ENCODE measurements around the gene BEND7.
"Not testable (repeated sequence)": the region's sequence is repeated elsewhere in the genome, so short reads cannot be mapped to it uniquely, and the experiment has no call there.

The BEND7 gene

DNA sequence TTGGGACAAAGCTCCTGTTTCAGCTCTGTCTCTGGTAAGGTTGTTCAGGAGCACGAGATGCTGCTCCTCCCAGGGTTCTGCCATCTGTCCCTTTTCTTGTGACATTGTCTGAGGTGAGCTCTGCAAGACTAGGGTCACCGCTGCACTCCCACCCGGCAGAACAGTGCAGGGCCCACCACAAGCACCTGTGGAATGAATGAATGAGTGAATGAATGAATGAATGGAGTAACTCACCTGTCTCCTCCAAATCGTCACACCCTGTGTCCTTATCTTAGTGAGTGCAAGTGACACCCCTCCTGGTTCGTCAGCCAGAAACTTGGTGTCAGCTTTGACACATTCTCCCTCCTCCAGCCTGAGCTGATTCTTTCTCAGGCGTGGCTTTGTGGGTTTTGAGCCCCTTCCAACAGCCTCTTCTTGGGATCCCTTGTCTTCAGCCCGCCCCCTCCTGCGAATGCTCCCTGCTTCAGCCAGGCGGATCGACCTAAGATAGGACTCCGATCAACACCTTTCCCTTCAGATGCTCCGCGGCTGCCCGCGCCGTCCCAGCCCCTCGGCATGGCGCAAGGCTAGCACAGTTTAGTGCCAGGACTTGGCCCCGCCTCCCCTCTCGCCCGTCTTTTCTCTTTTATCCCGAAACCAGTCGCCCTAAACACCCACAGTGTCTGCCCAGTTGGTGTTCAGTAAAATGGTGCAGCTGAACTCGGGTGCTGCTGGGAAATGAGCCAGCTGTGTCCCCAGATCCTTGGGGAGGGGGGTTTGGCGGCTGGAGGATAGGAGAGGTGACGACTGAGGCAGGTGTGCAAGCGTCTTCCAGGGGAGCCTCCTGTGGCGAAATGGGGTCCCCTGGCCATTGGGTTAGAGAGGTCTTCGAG is 89.3 kb downstream of the BEND7 start:
- no peak overlapping the region for H3K4me3 ChIP-seq (ENCODE audit: low read length)
- DNase-seq (ENCODE audit: low read depth, low spot score): no peak

DNA sequence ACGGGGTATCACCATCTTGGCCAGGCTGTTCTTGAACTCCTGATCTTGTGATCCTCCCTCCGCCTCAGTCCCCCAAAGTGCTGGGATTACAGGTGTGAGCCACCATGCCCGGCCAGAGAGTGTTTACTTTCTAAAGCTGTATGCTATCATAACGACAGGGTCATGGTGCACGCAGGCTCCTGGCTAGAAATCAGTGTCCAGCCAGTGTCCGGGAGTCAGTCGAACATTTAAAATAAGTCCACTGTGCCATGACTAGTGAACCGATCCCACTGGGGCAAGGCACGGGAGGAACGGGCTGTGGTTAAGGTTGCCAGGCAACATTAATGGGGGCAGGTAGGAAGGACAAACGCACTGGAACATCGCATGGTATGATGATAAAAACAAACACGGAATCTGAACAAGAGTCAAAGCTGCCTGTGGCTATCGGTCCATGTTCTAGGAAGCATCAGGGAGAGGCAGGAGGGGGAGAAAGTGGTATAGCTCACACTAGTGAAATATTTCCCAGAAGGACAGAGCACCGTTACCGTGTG is 91.7 kb downstream of the BEND7 start:
- DNase-seq (ENCODE audit: low read depth, low spot score): no peak
- no peak overlapping the region for H3K4me3 ChIP-seq (ENCODE audit: low read length)

DNA sequence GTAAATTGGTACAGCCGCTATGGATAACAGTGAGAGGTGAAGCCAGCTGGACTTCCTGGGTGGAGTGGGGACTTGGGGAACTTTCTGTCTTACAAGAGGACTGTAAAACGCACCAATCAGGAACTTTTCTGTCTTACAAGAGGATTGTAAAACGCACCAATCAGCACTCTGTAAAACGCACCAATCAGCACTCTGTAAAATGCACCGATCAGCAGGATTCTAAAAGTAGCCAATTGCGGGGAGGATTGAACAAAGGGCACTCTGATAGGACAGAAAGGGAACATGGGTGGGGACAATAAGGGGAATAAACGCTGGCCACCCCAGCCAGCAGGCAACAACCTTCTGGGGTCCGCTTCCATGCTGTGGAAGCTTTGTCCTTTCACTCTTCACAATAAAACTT is 100.9 kb downstream of the BEND7 start:
- DNase-seq (ENCODE audit: low read depth, low spot score); H3K4me3 ChIP-seq (ENCODE audit: low read length): not testable (repeated sequence)

DNA sequence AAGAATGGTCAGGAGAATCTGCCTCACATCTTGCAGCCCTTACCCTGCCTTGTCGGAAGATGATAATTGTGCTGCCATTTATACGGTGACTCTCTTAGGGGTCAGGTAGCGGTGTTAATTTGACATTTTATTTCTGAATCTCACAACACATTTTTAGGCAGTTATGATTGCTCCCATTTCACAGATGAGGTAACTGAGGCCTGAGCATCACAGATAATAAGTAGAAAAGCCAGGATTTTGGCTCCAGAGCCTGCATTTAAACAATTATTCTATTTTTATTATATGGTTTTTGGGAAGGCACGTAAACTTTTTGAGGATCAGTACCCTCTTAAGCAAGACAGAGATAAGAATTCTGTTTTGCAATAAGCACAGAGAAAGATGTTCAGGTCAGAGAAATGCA is 103.4 kb downstream of the BEND7 start:
- no peak for DNase-seq (ENCODE audit: low read depth, low spot score)

DNA sequence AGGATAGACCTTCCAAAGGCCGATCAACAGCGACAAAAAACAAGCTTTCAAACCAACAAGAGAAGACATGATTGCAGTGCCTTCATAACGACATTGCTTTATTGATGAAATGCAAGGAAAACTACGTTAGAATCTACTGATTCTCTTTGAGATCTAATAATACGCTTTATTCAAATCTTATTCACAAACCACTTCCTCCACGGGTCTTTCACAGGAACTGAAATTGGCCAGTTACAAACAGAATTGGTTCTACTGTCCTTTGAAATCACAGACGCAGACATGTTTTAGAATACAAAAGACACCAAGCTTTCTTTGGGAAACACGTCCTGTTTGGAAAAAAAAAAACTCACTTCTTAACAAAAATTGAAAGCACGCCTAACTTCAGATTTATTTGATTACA is 106.0 kb downstream of the BEND7 start:
- no peak for DNase-seq (ENCODE audit: low read depth, low spot score)
- H3K4me3 ChIP-seq (ENCODE audit: low read length): no peak overlapping the region

More for the DNA sequence above, 103.4 kb downstream of the BEND7 start:
- H3K4me3 ChIP-seq (ENCODE audit: low read length): no peak overlapping the region

DNA sequence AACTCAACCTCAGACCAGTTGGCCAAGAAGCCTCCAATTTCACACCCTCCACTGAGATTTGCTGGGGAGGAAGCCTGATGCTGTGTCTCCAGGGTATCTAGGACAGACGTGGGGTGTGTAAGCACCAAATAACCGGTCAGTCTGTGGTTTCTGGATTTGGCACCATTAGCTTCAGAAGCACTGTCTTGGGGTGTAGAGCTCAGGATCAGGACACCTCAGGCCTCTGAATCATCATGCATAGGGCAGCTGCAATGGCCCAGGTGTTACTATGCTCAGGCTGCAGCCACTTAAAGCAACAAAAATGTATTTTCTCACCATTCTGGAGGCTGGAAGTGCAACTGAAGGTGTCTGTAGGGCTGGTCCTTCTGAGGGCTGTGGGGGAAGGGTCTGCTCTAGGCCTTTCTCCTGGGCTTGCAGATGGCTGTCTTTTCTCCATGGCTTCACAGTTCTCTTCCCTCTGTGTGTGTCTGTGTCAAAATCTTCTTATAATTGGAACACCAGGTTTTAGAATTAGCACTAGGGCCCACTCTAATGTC is 107.4 kb downstream of the BEND7 start:
- no peak for DNase-seq (ENCODE audit: low read depth, low spot score)
- no peak overlapping the region for H3K4me3 ChIP-seq (ENCODE audit: low read length)

DNA sequence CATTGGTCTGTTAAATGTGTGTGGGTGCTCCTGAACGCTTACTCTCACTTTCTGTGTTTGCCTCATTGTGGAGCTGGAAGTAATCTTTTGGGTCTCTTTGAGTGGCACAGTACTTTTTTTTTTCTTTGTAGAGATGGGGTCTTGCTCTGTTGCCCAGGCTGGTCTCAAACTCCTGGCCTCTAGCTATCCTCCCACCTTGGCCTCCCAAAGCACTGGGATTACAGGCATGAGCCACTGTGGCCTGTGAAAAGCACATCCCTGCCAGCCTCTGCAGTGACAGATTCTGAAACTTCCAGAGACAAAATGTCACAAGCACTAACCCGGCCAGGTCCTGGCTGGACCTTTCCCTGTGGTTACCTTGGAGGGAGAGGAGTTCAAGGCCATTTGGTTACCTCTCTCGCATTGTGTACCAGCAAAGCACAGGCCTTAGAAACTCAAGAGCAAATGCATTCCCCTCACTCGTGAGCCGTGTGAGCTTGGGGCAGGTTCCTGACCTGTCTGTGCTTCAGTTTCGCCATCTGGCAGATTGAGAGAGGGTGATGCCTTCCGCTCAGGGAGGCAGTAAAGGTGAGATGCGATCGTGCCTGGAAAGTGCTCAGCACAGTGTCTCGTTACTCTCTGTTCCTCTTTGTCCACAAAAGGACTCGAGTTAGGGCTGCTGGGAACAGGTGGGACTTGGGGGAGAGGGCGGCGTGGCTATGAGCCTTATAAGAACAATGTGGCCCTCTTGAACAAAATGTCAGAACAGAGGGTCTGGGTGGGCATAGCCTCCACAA is 108.1 kb downstream of the BEND7 start:
- no peak for DNase-seq (ENCODE audit: low read depth, low spot score)
- H3K4me3 ChIP-seq (ENCODE audit: low read length): no peak overlapping the region

DNA sequence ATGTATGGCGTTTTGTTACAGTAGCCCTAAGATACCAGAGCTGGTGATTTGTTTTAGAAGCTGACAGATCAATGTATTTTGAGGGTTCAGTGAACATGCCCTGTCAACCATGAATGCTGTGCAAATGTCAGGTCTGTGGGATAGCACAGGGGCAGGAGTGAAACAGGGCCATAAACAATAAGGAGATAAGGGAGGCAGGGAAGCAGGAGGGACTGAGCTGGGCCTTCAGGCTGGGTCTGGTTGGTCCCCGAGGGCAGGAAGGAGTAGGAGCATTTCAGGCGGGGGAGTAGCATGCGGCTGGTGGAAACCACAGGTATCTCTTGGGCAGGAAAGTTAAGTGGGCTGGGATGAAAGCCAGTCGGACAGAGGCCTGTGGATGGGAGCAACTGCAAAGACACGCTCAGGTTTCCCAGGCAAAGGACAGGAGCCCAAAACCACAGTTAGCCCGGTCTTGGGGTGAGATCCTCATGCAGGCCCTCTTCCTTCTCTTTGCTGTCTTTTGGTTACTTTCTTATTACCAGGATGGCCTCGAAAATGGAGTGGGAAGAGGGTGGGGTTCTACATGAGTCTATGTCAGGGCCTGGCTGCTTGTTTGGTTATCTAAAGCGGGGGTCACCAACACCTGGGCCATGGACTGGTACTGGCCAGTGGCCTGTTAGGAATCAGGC is 111.2 kb downstream of the BEND7 start:
- DNase-seq (ENCODE audit: low read depth, low spot score): no peak
- no peak overlapping the region for H3K4me3 ChIP-seq (ENCODE audit: low read length)

DNA sequence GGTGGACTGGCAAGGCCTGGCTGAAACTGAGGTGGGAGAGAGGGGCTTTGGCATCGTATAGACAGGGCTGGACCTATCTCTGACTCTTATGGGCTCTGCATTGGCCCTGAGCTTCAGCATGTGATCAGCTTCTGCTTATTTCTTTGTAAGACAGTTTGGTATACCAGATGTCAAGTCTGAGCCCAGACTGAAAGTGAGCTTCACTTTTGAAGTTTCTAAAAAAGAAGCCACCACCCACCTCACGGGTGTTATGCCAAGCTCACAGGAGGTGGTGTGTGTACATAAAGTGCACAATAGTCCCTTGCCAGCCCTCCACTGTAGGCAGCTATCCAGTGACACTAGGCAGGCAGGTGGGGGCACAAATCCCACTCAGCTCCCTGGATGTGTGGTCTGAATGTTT is 112.1 kb downstream of the BEND7 start:
- no peak overlapping the region for H3K4me3 ChIP-seq (ENCODE audit: low read length)
- DNase-seq (ENCODE audit: low read depth, low spot score): no peak

DNA sequence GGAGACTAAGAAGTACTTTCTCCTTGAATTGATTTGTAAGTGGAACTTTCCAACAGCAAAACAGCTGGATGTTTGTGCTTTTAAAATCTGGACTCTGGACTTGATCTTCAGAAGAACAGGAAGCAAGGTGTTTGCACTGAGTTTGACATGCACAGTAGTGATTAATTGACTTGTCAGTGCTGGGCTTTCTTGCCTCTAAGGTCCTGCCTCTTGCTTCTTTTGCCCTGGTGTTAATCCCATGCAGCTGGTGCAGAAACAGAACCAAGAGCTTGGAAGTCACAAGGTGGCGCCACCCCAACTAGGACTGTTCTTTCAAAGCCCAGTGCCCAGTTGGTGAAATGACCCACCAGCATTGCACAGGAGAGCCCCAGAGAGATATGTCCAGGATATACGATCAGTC is 114.0 kb downstream of the BEND7 start:
- no peak for DNase-seq (ENCODE audit: low read depth, low spot score)
- no peak overlapping the region for H3K4me3 ChIP-seq (ENCODE audit: low read length)

DNA sequence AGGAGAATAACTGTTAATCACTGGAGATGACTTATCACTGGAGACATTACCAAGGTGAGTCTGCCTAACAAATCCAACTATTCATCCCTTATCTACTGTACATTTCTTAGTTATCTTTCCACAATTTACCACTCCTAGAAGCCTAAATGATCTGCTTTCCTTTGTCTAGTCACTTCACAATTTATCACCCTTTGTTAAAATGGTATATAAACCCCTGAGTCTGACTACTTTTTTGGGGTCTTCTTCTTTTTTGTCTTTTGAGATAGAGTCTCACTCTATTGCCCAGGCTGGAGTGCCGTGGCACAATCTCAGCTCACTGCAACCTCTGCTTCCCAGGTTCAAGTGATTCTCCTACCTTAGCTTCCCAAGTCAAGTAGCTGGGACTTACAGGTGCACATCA is 114.7 kb downstream of the BEND7 start:
- DNase-seq (ENCODE audit: low read depth, low spot score): no peak
- H3K4me3 ChIP-seq (ENCODE audit: low read length): no peak overlapping the region

DNA sequence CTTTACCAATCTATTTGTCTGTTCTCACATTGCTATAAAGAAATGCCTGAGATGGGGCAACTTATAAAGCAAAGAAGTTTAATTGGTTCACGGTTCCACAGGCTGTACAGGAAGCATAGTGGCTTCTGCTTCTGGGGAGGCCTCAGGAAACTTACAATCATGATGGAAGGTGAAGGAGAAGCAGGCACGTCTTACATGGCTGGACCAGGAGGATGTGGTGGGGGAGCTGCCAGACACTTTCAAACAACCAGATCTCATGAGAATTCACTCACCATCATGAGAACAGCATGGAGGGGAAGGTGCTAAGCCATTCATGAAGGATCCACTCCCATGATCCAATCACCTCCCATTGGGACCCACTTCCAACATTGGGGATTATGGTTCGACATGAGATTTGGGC is 115.9 kb downstream of the BEND7 start:
- no peak overlapping the region for H3K4me3 ChIP-seq (ENCODE audit: low read length)
- no peak for DNase-seq (ENCODE audit: low read depth, low spot score)

DNA sequence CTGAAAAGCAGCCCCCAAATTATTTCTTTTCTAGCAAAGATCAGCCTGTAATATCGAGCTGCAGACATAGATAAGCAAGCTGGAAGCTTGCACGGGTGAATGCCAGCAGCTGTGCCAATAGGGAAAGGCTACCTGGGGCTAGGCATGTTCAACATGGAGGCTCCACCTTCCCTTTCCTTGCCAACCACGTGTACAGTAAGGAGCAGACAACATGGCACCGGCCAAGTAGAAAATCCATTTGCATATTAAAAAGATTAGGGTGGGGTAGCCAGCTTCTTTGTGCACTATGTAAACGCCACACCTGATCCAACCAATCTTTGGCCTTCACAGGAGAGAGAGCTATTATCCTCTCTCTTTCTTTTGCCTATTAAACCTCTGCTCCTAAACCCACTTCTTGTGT is 124.0 kb downstream of the BEND7 start:
- no peak for DNase-seq (ENCODE audit: low read depth, low spot score)
- no peak overlapping the region for H3K4me3 ChIP-seq (ENCODE audit: low read length)

DNA sequence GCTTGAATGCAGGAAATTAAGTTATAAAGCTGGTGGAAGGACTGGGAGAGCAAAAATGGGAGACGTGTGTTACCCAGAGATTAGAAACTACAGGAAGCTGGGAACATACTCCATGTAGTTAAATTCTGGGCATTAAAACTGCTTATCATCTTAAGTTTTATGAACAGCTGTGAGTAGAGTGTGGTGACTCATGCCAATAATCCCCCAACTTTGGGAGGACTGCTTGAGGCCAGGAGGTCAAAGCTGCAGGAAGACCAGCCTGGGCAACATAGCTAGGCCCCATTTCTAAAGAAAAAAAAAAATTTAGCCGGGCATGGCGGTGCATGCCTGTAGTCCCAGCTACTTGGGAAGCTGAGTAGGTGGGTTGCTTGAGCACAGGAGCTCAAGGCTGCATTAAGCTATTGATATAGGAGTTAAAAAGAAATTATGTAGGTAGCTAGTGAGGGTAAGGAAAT is 124.5 kb downstream of the BEND7 start:
- no peak overlapping the region for H3K4me3 ChIP-seq (ENCODE audit: low read length)
- no peak for DNase-seq (ENCODE audit: low read depth, low spot score)

DNA sequence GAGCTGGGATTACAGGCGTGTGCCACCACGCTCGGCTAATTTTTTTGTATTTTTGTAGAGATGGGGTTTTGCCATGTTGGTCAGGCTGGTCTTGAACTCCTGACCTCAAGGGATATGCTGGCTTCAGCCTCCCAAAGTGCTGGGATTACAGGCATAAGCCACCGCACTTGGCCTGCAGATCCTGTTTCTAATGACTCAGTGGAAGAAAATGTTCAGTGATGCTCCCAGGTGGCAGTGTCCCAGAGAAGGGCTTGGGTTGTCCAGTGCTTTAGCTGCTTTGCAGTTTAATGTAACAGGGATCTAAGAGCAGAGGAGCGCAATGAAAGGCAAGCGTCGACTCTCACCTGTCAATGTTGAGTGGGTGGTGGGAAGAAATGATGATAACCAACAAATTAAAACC is 125.4 kb downstream of the BEND7 start:
- DNase-seq (ENCODE audit: low read depth, low spot score): not testable (repeated sequence)

DNA sequence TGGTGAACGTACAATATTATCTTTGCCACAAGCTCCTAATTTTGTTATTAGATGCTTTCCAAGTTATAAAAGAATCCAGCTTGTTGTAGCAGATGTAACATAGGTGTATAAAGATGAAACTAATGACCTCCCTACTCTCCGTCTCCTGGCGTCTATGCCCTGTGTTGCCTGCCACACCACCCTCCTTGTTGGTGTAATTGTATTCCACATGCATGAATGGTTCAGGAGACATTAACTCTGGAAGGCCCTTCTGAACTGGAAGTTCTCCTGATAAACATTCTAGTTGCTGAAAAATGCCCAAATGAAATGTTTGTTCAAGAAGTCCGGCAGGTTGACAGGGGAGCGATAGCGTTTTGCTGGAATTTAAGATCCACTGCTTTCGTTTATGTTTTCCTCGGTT is 126.8 kb downstream of the BEND7 start:
- no peak overlapping the region for H3K4me3 ChIP-seq (ENCODE audit: low read length)

More for the DNA sequence above, 125.4 kb downstream of the BEND7 start:
- H3K4me3 ChIP-seq (ENCODE audit: low read length): not testable (repeated sequence)

DNA sequence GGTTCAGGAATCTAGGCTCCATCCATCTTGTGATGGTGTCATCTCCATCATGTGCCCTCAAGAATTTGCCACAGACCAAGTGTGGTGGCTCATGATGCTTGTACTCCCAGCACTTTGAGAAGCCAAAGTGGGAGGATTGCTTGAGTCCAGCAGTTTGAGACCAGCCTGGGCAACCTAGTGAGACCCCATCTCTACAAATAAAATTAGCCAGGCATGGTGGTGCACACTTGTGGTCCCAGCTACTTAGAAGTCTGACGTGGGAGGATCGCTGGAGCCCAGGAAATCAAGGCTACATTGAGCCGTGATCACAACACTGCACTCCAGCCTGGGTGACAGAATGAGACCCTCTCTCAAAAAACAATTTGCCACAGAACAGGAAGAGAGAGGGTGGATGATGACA is 127.7 kb downstream of the BEND7 start:
- H3K4me3 ChIP-seq (ENCODE audit: low read length): no peak overlapping the region
- DNase-seq (ENCODE audit: low read depth, low spot score): no peak

More for the DNA sequence above, 126.8 kb downstream of the BEND7 start:
- DNase-seq (ENCODE audit: low read depth, low spot score): no peak

DNA sequence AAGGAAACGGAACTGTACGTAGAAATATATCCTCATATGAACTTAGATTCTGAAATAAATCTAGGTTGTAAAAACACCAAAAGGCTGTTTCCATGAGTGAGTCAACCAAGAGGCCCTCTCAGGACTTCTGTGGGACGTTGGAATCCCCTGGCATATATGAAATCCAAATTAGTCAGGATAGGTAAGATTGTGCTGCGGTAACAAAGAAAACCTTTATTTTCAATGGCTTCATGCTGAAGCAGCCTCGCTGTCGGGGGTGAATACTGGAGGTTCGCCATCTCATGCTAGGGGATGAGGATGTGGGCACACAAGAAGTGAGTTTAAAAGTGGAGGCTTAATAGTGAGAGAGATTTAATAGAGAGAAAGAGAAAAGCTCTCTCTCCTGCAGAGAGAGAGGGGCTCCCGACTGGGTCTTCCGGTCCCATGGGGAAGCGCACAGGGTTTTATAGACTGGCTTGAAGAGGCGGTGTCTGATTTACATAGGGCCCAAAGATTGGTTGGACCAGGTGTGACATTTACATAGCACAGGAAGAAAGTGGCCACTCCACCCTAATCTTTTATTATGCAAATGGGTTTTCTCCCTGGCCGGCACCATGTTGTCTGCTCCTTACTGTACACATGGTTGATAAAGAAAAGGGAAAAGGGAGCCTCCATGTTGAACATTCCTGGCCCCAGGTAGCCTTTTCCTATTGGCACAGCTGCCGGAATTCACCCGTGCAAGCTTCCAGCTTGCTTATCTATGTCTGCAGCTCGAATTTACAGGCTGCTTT is 128.4 kb downstream of the BEND7 start:
- no peak overlapping the region for H3K4me3 ChIP-seq (ENCODE audit: low read length)
- no peak for DNase-seq (ENCODE audit: low read depth, low spot score)

DNA sequence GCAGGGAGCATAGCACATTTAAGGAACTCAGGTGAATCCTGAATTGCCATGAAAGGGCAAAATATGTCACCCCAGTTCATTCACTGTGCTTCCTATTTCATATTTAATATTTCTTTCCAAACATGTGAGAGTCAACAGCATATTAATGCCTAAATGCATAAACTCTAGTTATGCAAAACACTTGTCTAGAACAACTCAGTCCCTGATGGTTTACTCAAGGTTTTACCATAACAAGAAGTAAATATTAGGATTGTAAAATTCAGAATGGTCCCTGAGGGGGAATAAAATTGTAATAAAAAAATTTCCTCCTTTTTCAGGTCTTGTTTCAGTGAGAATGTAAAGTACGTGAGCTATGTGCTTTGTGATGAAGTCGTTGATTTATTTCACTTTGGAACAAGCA is 129.1 kb downstream of the BEND7 start:
- no peak for DNase-seq (ENCODE audit: low read depth, low spot score)
- H3K4me3 ChIP-seq (ENCODE audit: low read length): no peak overlapping the region

All from Jurkat, Clone E6-1 (cell line).